ENCODE results near the gene IL22RA1.

IL22RA1 gene, protein sequence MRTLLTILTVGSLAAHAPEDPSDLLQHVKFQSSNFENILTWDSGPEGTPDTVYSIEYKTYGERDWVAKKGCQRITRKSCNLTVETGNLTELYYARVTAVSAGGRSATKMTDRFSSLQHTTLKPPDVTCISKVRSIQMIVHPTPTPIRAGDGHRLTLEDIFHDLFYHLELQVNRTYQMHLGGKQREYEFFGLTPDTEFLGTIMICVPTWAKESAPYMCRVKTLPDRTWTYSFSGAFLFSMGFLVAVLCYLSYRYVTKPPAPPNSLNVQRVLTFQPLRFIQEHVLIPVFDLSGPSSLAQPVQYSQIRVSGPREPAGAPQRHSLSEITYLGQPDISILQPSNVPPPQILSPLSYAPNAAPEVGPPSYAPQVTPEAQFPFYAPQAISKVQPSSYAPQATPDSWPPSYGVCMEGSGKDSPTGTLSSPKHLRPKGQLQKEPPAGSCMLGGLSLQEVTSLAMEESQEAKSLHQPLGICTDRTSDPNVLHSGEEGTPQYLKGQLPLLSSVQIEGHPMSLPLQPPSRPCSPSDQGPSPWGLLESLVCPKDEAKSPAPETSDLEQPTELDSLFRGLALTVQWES
- total RNA-seq, result 0 to 0.13 (median 0) reads per million in 18 experiments

- no peak for DNase-seq
These were observed at the start of gene IL22RA1 for GRCh38 chr1:24142546-24143534. Gene IL22RA1 (minus strand): TSS chr1:24143140. CDS start chr1:24143082, 58 bp downstream.

- DNase-seq, result peak; percentile 83 to 89
These were observed 48.9 kb upstream of the IL22RA1 start for GRCh38 chr1:24191860-24192259.

GRCh38 chr1:24190983-24191461 is 48.1 kb upstream of the IL22RA1 start:
- peak; percentile 11 to 37 for DNase-seq

GRCh38 chr1:24189528-24189927 is 46.6 kb upstream of the IL22RA1 start:
- DNase-seq, result peak; percentile 93 to 95

DNA sequence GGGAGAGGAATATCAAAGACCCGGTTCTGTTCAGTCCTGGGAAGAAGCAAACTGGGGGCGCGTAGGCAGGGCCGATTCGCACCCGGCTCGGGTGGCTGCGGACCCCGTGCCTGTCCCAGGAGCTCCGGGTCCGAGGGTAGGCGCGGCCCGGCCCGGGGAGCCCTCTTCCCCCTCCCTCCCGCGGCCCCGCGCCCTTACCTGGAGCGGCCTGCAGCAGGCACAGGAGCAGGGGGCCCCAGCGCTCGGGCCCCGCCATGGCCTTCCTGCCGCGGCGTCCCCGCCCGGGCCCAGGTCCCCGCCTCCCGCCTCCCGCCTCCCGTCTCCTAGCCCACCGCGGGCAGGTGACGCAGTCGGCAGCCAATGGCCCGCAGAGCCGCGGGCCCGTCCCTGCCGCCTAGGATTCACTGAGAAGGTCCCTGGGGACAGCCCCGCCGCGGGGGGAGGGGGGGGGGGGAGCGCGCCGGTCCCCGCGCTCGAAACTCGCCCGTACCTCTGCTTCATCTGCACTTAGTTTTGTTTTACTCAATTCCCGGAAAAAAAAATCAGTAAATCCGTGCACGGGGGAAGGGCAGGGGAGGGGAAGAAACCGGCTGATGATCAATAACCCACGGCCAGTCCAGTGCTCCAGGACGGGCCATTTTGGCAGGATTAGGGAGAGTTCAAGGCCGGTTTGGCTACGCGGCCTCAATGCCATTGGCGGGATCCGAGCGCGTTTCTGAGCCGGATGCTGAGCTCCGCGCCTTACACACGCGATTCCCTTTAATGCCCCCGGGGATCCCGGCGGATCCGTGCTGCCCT is 44.3 kb upstream of the IL22RA1 start, which contains the start of gene IFNLR1:
Gene IFNLR1 (minus strand): TSS at position 297 of the 798 bp plus-strand sequence. CDS start 41 bp downstream, at position 256.
- DNase-seq, result peak in 1 of 2 donors; percentile 51

- no peak for DNase-seq
These were observed 43.7 kb upstream of the IL22RA1 start for GRCh38 chr1:24186711-24186992.

- no peak for DNase-seq
These were observed 43.2 kb upstream of the IL22RA1 start for GRCh38 chr1:24186031-24186710.

DNA sequence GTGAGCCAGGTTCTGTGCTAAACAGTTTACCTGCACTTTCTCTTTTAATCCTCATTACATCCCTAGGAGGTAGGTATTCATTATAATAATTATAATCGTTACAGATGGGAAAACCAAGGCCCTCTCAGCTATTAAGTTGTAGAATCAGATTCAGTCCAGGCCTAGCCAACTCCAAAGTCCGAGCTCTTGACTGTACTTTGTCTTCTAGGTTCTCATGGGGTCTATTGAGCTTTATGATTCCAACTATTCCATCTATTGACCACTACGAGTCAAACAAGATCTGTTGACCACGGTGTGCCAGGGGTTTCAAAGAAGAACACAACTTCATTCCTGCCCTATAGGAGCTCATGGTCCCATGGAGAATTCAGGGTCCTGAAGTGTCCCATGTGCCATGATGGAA is 42.1 kb upstream of the IL22RA1 start:
- DNase-seq, result no peak

DNA sequence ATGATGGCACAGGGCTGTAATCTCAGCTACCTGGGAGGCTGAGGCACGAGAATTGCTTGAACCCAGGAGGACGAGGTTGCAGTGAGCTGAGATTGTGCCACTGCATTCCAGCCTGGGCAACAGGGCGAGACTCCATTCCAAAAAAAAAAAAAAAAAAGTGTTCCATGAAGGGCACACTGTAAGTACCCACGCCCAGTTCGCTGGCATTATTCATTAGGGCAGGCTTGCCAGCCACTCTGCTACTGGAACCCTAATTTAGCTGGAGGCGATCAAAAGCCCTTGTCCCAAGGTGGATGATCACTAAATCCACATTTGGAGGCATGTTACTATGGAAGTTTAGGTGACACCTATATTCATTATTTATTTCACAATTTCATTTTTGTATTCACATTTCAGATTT is 39.1 kb upstream of the IL22RA1 start:
- no peak for DNase-seq

DNA sequence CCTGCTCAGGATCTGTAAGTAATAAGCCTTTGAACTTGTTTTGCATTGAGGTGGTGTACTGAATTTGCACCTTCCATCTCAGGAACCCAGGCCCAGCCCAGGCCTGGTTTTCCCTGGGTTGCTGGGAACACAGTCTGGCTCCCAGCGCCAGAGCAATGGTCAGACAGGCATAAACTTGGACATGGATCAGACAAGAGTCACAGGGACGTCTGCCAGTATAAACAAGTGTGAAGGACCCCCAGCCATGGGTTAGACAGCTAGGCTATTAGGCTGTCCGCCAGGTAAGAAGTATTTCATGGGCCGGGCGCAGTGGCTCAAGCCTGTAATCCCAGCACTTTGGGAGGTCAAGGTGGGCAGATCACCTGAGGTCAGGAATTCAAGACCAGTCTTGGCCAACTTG is 38.7 kb upstream of the IL22RA1 start:
- no peak for DNase-seq

DNA sequence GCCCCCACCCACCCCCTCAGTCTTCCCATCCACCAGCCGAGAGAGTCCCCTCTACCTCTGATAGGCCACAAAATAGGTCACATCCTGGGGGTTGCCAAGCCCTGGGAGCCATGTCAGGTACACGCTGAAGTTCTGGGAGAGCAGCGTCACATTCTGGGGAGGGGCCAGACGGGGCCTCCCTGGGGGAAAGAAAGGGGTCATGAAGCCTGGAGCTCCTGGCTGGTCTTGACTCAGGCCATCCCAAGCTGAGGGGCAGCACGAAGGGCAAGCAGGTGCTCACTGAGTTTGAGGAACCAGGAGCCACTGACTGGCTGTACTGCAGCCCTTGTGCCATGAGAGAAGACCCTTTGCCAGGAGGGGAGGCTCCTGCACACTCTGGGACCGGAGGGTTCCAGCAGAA is 37.7 kb upstream of the IL22RA1 start:
- DNase-seq, result no peak

DNA sequence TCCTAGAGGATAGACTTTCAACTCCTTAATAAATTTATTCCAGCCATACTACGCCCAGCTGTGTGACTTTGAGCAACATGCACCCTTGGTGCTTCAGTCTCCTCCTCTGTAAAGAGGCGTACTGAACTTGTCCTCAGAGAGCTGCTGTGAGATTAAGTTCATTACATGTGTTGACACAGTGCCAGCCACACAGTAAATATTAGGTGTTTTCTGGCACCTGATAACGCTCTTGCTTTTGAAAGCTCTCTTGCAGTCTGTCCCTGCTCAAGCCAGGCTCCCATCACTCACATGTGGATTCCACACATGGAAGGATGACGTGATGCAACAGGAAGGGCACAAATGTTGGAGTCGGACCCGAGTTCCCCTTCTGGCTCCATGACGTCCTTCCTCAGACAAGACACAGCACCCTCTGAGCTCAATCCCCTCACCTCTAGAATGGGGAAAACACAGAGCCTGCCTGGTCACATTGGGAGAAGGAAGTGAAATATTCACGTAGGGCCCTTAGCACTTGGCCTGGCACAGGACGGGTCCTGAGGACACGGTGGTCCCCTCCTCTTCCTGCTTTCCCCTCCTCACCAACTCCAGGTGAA is 36.4 kb upstream of the IL22RA1 start:
- no peak for DNase-seq

GRCh38 chr1:24178407-24178806 is 35.5 kb upstream of the IL22RA1 start:
- DNase-seq, result peak in 1 of 2 donors; percentile 29

DNA sequence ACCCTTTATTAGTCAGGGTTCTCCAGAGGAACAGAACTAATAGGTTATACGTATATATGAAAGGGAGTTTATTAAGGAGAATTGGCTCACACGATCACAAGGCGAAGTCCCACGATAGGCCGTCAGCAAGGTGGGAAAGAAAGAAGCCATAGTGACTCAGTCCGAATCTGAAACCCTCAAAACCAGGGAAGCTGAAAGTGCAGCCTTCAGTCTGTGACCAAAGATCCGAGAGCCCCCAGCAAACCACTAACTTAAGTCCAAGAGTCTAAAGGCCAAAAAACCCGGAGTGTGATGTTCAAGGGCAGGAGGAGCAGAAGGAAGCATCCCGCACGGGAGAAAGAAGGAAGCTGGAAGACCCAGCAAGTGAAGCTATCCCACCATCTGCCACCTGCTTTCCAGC is 34.2 kb upstream of the IL22RA1 start:
- DNase-seq, result no peak

DNA sequence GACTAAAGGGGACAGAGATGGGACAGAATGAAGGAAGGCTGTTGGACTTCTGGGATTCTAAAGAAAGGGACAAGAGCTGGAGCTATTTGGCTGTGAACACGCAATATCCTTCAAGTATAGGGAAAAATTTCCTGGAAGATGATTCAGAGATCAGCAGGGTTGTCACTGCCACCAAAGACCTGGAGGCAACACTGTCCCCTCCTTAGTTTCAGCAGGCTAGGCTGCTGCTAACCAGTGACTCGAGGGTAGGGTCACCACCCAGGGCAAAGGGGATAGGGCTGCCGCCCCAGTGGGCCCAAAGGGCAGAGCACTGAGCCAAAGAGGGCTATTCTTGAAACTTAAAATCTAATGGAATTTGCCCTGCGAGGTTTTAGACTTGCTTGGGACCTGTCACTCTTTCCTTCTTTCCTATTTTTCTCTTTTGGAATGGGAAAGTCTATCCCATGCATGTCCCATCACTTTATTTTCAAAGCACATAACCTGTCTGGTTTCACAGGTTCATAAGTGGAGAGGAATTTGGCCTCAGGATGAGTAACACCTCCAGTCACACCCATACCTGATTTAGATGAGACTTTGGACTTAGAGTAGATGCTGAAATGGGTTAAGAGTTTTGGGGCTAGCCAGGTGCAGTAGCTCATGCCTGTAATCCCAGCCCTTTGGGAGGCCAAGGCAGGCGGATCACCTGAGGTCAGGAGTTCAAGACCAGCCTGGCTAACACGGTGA is 32.3 kb upstream of the IL22RA1 start:
- no peak for DNase-seq

DNA sequence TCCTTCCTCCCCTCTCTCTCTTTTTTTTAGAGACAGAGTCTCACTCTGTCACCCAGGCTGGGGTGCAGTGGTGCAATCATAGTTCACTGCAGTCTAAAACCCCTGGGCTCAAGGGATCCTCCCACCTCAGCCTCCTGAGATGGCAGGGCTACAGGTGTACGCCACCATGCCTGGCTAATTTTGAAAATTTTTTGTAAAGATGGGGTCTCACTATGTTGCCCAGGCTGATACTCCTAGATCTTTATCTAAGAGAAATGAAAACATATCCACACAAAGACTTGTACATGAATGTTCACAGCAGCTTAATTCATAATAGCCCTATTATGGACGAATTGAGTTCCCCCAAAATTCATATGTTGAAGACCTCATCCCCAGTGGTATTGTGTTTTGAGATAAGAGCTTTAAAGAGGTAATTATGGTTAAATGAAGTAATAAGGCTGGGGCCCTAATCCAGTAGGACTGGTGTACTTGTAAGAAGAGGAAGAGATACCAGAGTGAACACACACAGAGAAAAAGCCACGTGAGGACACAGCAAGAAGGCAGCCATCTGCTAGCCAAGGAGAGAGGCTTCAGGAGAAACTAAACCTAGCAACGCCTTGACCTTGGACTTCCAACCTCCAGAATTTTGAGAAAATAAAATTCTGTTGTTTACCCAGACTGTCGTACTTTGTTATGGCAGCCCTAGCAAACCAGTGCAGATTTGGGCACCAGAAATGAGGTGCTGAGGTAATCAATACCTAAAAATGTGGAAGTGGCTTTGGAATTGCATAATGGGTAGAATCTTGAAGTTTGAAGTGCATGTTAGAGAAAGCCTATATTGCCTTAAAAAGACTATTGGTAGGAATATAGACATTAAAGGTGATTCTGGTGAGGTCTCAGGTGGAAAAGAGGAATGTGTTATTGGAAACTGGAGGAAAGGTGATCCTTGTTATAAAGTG is 31.0 kb upstream of the IL22RA1 start:
- peak; percentile 24 to 40 for DNase-seq

- no peak for DNase-seq
These were observed 29.7 kb upstream of the IL22RA1 start for GRCh38 chr1:24172598-24172997.

- no peak for DNase-seq
These were observed 26.3 kb upstream of the IL22RA1 start for GRCh38 chr1:24169286-24169685.

DNA sequence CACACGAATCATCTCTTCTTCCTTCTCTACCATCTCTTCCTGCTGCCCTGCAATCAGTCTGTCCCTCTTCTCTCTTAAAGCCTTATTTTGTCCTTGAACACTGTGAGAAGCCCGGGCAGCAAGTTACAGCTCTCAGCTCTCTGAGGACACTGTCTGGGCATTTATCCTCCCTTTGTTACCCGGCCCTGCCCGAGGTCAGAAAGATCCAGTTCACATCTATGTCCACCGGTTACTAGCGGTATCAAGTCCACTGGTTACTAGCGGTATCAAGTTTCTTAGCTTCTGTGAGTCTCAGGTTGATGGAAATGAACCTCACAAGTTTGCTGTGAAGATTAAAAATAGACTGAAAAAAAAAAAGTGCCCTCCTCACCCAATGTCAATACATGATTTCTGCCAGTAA is 25.3 kb upstream of the IL22RA1 start:
- DNase-seq, result no peak

Measured in inflammatory macrophage (primary cell).